H1 (cell line): Measurements from ENCODE around the gene SLC52A1. TPM values are rescaled to one million over a fixed set of nuclear protein-coding genes. Genes with fewer than 3 reads are reported as not detected.

ENCODE experiments used
- CTCF ChIA-PET: fragments of 300-600 bp; sonication (Branson Sonifier 250); formaldehyde crosslinking; loops from one replicate; lab custom pipeline; 2021; ENCODE audit not compliant: partially characterized antibody; lab: Charles Lee
- POLR2A ChIA-PET: fragments of 300-600 bp; sonication (Branson Sonifier 250); formaldehyde crosslinking; loops from one replicate; lab custom pipeline; 2021; ENCODE audit warnings: inconsistent platforms; ENCODE audit not compliant: partially characterized antibody; lab: Charles Lee
- DNase-seq, 2 experiments: peaks; one replicate each; pipeline versions ENCODE4 v3.0.0 to v3.0.0-alpha.2; 2010 to 2022; ENCODE audit warnings: low spot score in 2 of 2, low read depth in 1 of 2, mixed read lengths in 1 of 2
- FAIRE-seq: peaks from 2 replicates; lab custom pipeline; 2011; peaks lifted over from hg19 to GRCh38; lab: Jason Lieb, UNC
- H2AFZ ChIP-seq: 2 replicates; pipeline ENCODE4 v1.8.1; 2012; ENCODE audit warnings: low read length, inconsistent platforms
- H2AK5ac ChIP-seq: 2 replicates; pipeline ENCODE4 v1.6.1; 2013; ENCODE audit warnings: low read depth, low read length
- H2BK120ac ChIP-seq: replicated peaks from 2 replicates; pipeline ENCODE3; 2013; ENCODE audit warnings: low read depth, low read length, inconsistent platforms
- H2BK12ac ChIP-seq: 2 replicates; pipeline ENCODE4 v1.6.1; 2013; ENCODE audit warnings: low read depth, low read length
- H2BK15ac ChIP-seq: 2 replicates; pipeline ENCODE4 v1.6.1; 2013; ENCODE audit warnings: low read length
- H2BK20ac ChIP-seq: 2 replicates; pipeline ENCODE4 v1.6.1; 2013; ENCODE audit warnings: low read length
- H2BK5ac ChIP-seq: 2 replicates; pipeline ENCODE4 v1.6.1; 2013; ENCODE audit warnings: low read depth, low read length
- H3K14ac ChIP-seq: 2 replicates; pipeline ENCODE4 v1.6.1; 2013; ENCODE audit warnings: inconsistent platforms; ENCODE audit not compliant: insufficient read length
- H3K18ac ChIP-seq: 2 replicates; pipeline ENCODE4 v1.6.1; 2013; ENCODE audit warnings: low read length; ENCODE audit errors: extremely low read depth
- H3K23ac ChIP-seq: 2 replicates; pipeline ENCODE4 v1.6.1; 2013; ENCODE audit warnings: inconsistent platforms; ENCODE audit not compliant: insufficient read length
- H3K23me2 ChIP-seq: 2 replicates; pipeline ENCODE4 v1.6.1; 2013; ENCODE audit warnings: low read depth, low read length
- H3K27ac ChIP-seq: 2 replicates; pipeline ENCODE4 v1.6.1; 2011; ENCODE audit warnings: low read depth, low read length, inconsistent platforms
- H3K27me3 ChIP-seq, 4 experiments: replicated peaks in 1 of 4; 1 replicate in 1 of 4; 2 replicates in 3 of 4; pipeline versions ENCODE4 v1.6.1 to v1.8.1; 2011 to 2013; ENCODE audit warnings: low read length in 3 of 4, mild to moderate bottlenecking in 3 of 4, inconsistent platforms in 2 of 4, mixed read lengths in 2 of 4, moderate library complexity in 1 of 4; ENCODE audit not compliant: control insufficient read depth in 3 of 4, insufficient read depth in 3 of 4; ENCODE audit errors: extremely low read depth in 1 of 4
- H3K36me3 ChIP-seq, 4 experiments: 2 replicates each; pipeline versions ENCODE4 v1.6.1 to v1.8.1; 2011 to 2013; ENCODE audit warnings: mild to moderate bottlenecking in 4 of 4, low read length in 3 of 4, moderate library complexity in 2 of 4, control low read depth in 1 of 4, inconsistent platforms in 1 of 4; ENCODE audit not compliant: insufficient read depth in 4 of 4, control insufficient read depth in 2 of 4
- H3K4ac ChIP-seq: replicated peaks from 2 replicates; pipeline ENCODE3; 2013; ENCODE audit warnings: low read length, low read depth, mixed read lengths, inconsistent platforms; ENCODE audit not compliant: insufficient read length
- H3K4me1 ChIP-seq, 4 experiments: replicated peaks in 1 of 4; 1 replicate in 1 of 4; 2 replicates in 3 of 4; pipeline versions ENCODE4 v1.6.1 to v1.8.1; 2011 to 2013; ENCODE audit warnings: low read length in 3 of 4, inconsistent platforms in 2 of 4, mixed read lengths in 1 of 4; ENCODE audit not compliant: insufficient read depth in 4 of 4, control insufficient read depth in 3 of 4
- H3K4me2 ChIP-seq, 2 experiments: 2 replicates each; pipeline versions ENCODE4 v1.6.1 to v1.8.1; 2011 to 2013; ENCODE audit warnings: low read depth in 2 of 2, low read length in 2 of 2, control low read depth in 1 of 2, inconsistent platforms in 1 of 2, mild to moderate bottlenecking in 1 of 2; ENCODE audit not compliant: insufficient read depth in 1 of 2
- H3K4me3 ChIP-seq, 4 experiments: fragments of 200-600, 300-600 bp in 1 of 4; sonication (generic), shearing (Covaris generic), sonication (Bioruptor Twin) in 1 of 4; 2 replicates each; pipeline versions ENCODE4 v1.5.1 to v1.8.1; 2011 to 2016; ENCODE audit warnings: low read length in 4 of 4, low read depth in 3 of 4, control low read depth in 2 of 4, inconsistent platforms in 2 of 4, mild to moderate bottlenecking in 2 of 4, mixed read lengths in 1 of 4, moderate library complexity in 1 of 4; ENCODE audit not compliant: insufficient read depth in 2 of 4; ENCODE audit errors: extremely low read depth in 1 of 4
- H3K56ac ChIP-seq: replicated peaks from 2 replicates; pipeline ENCODE3; 2013; ENCODE audit warnings: low read depth, mild to moderate bottlenecking, mixed read lengths, low read length, inconsistent platforms; ENCODE audit not compliant: insufficient read length
- H3K79me1 ChIP-seq: 2 replicates; pipeline ENCODE4 v1.6.1; 2013; ENCODE audit warnings: low read depth, low read length, control low read depth
- H3K79me2 ChIP-seq, 2 experiments: 2 replicates each; pipeline versions ENCODE4 v1.6.1 to v1.8.1; 2012 to 2013; ENCODE audit warnings: low read length in 2 of 2, mild to moderate bottlenecking in 2 of 2, inconsistent platforms in 1 of 2; ENCODE audit not compliant: insufficient read depth in 2 of 2, control insufficient read depth in 1 of 2
- H3K9ac ChIP-seq, 4 experiments: replicated peaks in 1 of 4; 1 replicate in 1 of 4; 2 replicates in 3 of 4; pipeline versions ENCODE4 v1.6.1 to v1.8.1; 2011 to 2013; ENCODE audit warnings: low read depth in 3 of 4, low read length in 3 of 4, control low read depth in 2 of 4, mild to moderate bottlenecking in 2 of 4, moderate library complexity in 2 of 4, inconsistent platforms in 1 of 4; ENCODE audit errors: extremely low read depth in 1 of 4
- H3K9me3 ChIP-seq, 2 experiments: 2 replicates each; pipeline versions ENCODE4 v1.6.1 to v1.8.1; 2012 to 2013; ENCODE audit warnings: mild to moderate bottlenecking in 2 of 2, moderate library complexity in 2 of 2, control low read depth in 1 of 2, inconsistent platforms in 1 of 2, low read depth in 1 of 2, low read length in 1 of 2, mixed read lengths in 1 of 2; ENCODE audit not compliant: insufficient read depth in 2 of 2
- H4K20me1 ChIP-seq, 2 experiments: replicated peaks in 1 of 2; 2 replicates each; pipeline versions ENCODE3 to v1.8.1; 2011 to 2013; ENCODE audit warnings: inconsistent platforms in 2 of 2, low read length in 2 of 2, mild to moderate bottlenecking in 1 of 2; ENCODE audit not compliant: insufficient read depth in 2 of 2, control insufficient read depth in 1 of 2
- H4K5ac ChIP-seq: 2 replicates; pipeline ENCODE4 v1.6.1; 2013; ENCODE audit warnings: low read length, low read depth, mixed read lengths, inconsistent platforms; ENCODE audit not compliant: insufficient read length
- H4K8ac ChIP-seq: 2 replicates; pipeline ENCODE4 v1.8.0; 2013; ENCODE audit warnings: mild to moderate bottlenecking, moderate library complexity, low read length, inconsistent platforms; ENCODE audit not compliant: insufficient read depth; ENCODE audit errors: extremely low read depth
- H4K91ac ChIP-seq: replicated peaks from 2 replicates; pipeline ENCODE3; 2013; ENCODE audit warnings: low read length, mixed read lengths, inconsistent platforms; ENCODE audit not compliant: insufficient read length
- CEBPB ChIP-seq: IDR thresholded peaks from 2 replicates; pipeline ENCODE4 v1.6.1; 2012; ENCODE audit warnings: low read depth, low read length
- CTCF ChIP-seq, 3 experiments: IDR thresholded peaks; 1 replicate in 2 of 3; 2 replicates in 1 of 3; pipeline versions ENCODE4 v1.5.1 to v1.6.1; 2011; ENCODE audit warnings: low read length in 3 of 3, mild to moderate bottlenecking in 3 of 3, inconsistent platforms in 2 of 3, low read depth in 1 of 3, moderate library complexity in 1 of 3; ENCODE audit not compliant: insufficient read depth in 1 of 3; ENCODE audit errors: control extremely low read depth in 1 of 3
- POLR2AphosphoS5 ChIP-seq: IDR thresholded peaks from 2 replicates; pipeline ENCODE4 v1.6.1; 2011; ENCODE audit warnings: low read depth, low read length
- RAD21 ChIP-seq, 2 experiments: IDR thresholded peaks in 1 of 2; conservative IDR thresholded peaks in 1 of 2; 2 replicates each; pipeline ENCODE4 v1.6.1; 2011; ENCODE audit warnings: low read depth in 2 of 2, low read length in 2 of 2, improper control_type of control experiment in 1 of 2, inconsistent platforms in 1 of 2, mild to moderate bottlenecking in 1 of 2, moderate library complexity in 1 of 2
- SIX5 ChIP-seq: IDR thresholded peaks from 2 replicates; pipeline ENCODE4 v1.6.1; 2011; ENCODE audit warnings: mild to moderate bottlenecking, low read depth, low read length
- WGBS, 2 experiments: shearing (Covaris generic) in 1 of 2; methylation state at CpG; one replicate each; pipeline versions ENCODE4 v1.1.6 to v1.1.7; 2013 to 2015; ENCODE audit warnings: low lambda C conversion rate in 2 of 2, mixed read lengths in 2 of 2, inconsistent platforms in 1 of 2, low coverage in 1 of 2, missing lambda C conversion rate in 1 of 2; ENCODE audit not compliant: insufficient replicate concordance in 2 of 2, insufficient coverage in 1 of 2, insufficient read length in 1 of 2; ENCODE audit errors: extremely low coverage in 1 of 2, missing lambda C conversion rate in 1 of 2; 5-methylcytosine and 5-hydroxymethylcytosine counted together
- polyA plus RNA-seq, 7 experiments: library from polyadenylated mRNA; depleted of rRNA in 3 of 7; stranded (reverse) in 5 of 7; unstranded in 2 of 7; fragments of >200 nt in 5 of 7; fragments of 200-250 nt in 2 of 7; gene quantifications; 1 replicate in 5 of 7; 2 replicates in 1 of 7; 4 replicates in 1 of 7; pipeline versions ENCODE4 v1.2.1 to v1.2.3, GENCODE V29; 2011 to 2013; ENCODE audit warnings: missing spikeins in 2 of 7, mixed read lengths in 2 of 7
- total RNA-seq: library from RNA; stranded (reverse); fragmentation: NEBNext Ultra II Directional; extraction: Animal tissue kit (Norgen Biotek cat#: 25700); gene quantifications from 2 replicates; pipeline ENCODE4 v1.2.1, GENCODE V29; 2021

The SLC52A1 gene
- total and polyA plus RNA-seq, 2 of the 8 experiments (the other 6 are each of a cell fraction or from before 2014, with no cell fraction given): 0.61 to 0.67 TPM

DNA sequence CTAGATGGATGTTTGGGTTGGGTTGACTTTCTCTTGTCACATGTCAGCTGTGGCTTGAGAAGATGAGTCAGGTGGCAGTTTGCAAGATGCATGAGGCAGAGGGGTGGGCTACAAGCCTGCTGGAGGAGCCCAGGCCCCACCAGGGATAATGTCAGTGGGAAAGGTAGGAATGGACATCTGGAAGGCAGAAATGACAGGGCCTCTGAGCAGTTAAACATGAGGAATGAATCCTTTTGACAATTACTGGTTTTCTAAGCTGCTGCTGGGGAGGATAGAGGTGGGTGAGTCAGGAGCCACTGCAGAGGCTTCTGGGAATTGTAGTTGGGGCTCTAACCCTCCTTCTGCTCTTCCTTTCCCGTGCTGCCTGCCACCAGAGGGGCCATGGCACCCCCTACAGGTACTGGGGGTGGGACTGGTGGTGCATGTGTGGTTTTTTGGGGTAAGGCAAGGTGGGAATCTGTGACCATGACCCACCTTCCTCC lies 15.7 kb downstream of the SLC52A1 start:
- Histone ChIP-seq H2AFZ (no peak overlapping the region), H4K5ac (no peak overlapping the region), H3K56ac (no peak overlapping the region), H3K18ac (no peak overlapping the region), H3K23me2 (no peaks in the 10 kb centered on the region), H3K79me2 (no peaks in the 10 kb centered on the region), H2BK12ac (no peak overlapping the region), H3K14ac (no peak overlapping the region), H2AK5ac (no peak overlapping the region), H3K4me2 (no peak overlapping the region), H3K23ac (no peak overlapping the region), H3K9me3 (no peaks in the 10 kb centered on the region), H2BK20ac (no peak overlapping the region), H3K79me1 (no peaks in the 10 kb centered on the region), H2BK120ac (no peak overlapping the region), H4K20me1 (peaks cover 0 to 2% of the 10 kb centered on the region in 2 experiments), H3K27ac (no peak overlapping the region), H3K4me1 (no peaks in the 10 kb centered on the region), H2BK15ac (no peak overlapping the region), H3K9ac (no peak overlapping the region), H4K91ac (no peak overlapping the region), H3K4ac (no peak overlapping the region), H2BK5ac (no peak overlapping the region), H3K36me3 (peaks cover 10 to 51% (median 31%) of the 10 kb centered on the region in 4 experiments), H4K8ac (no peak overlapping the region), H3K27me3 (no peaks in the 10 kb centered on the region), H3K4me3 (no peak overlapping the region)
- no peak for FAIRE-seq
- CTCF ChIA-PET: interaction anchor here (0.8 to 5.4 kb wide), 8 partner anchors 9 to 44 kb away, joined by 3 to 21 read pairs (median 5); partner anchors contain the start of gene SLC52A1
- POLR2A ChIA-PET: interaction anchor here (0.9 to 2.2 kb wide), 8 partner anchors 9 to 83 kb away, joined by 3 to 8 read pairs (median 4); partner anchors contain the start of genes CAMTA2, INCA1 and KIF1C
- peak; percentile 39 to 50 (median 50) for TF ChIP-seq CTCF (IDR thresholded peaks at IDR 0.05; ENCODE audit: control extremely low read depth in 1 of 3, insufficient read depth in 1 of 3, low read depth in 1 of 3, low read length in 3 of 3)
- TF ChIP-seq CEBPB: no peak
- peak; percentile 40 for TF ChIP-seq SIX5
- 0 out of 2 replicates have a peak, but pooled peaks have one; percentile 22 for TF ChIP-seq POLR2AphosphoS5
- peak; percentile 52 to 67 for TF ChIP-seq RAD21 (IDR thresholded peaks at IDR 0.05 in 1 of 2, conservative IDR thresholded peaks at IDR 0.05 in 1 of 2; ENCODE audit: low read depth in 2 of 2, low read length in 2 of 2)
- DNase-seq: no peak
- WGBS, 2 experiments: 90% methylated on average over 1 of the region's 1 CpG; no CpG with 5 or more reads in 1 of the 2 experiments
